ENCODE results near the gene PRODH2. TPM values are rescaled to one million over a fixed set of nuclear protein-coding genes. Genes with fewer than 3 reads are reported as not detected.

The PRODH2 gene
- total RNA-seq, 2 experiments from 2014 or later: not detected

GRCh38 chr19:35860818-35861639 is 48.4 kb upstream of the PRODH2 start:
- H3K27me3 ChIP-seq (ENCODE audit: control insufficient read depth in 1 of 2, insufficient read depth in 2 of 2, low read length in 2 of 2): peaks cover 42 to 54% of the 10 kb centered on the region in 2 experiments
- no peak overlapping the region for H3K4me3 Mint-ChIP-seq
- no peak for ATAC-seq (ENCODE audit: poor library complexity)

GRCh38 chr19:35860436-35860817 is 47.8 kb upstream of the PRODH2 start:
- ChIA-PET POLR2A (no interaction called here), CTCF (no interaction called here)
- H3K27ac ChIP-seq (ENCODE audit: low read depth in 1 of 2, low read length in 2 of 2): no peak overlapping the region
- Mint-ChIP-seq H3K9me3 (no peaks in the 10 kb centered on the region), H3K4me1 (ENCODE audit: low read depth) (peaks cover 5% of the 10 kb centered on the region), H3K36me3 (ENCODE audit: low read depth) (no peaks in the 10 kb centered on the region), H3K4me3 (no peak overlapping the region), H3K27ac (no peak overlapping the region), H3K27me3 (peaks cover 77% of the 10 kb centered on the region)
- peaks cover 24% of the 10 kb centered on the region for H3K4me1 ChIP-seq (ENCODE audit: insufficient read depth, low read length)
- TF ChIP-seq CTCF (IDR thresholded peaks at IDR 0.05): no peak
- intact Hi-C loops (cut with DNase I, micrococcal nuclease): no loop called here
- peaks cover 0 to 32% of the 10 kb centered on the region in 2 experiments for H3K9me3 ChIP-seq (ENCODE audit: control insufficient read depth in 1 of 2, insufficient read depth in 1 of 2, low read length in 2 of 2)
- ATAC-seq (ENCODE audit: poor library complexity) (no peak), DNase-seq (peak in 1 of 14 experiments; percentile 18)
- peaks cover 48 to 57% of the 10 kb centered on the region in 2 experiments for H3K27me3 ChIP-seq (ENCODE audit: control insufficient read depth in 1 of 2, insufficient read depth in 2 of 2, low read length in 2 of 2)
- no peaks in the 10 kb centered on the region for H3K36me3 ChIP-seq (ENCODE audit: insufficient read depth, low read length)
- H3K4me3 ChIP-seq (ENCODE audit: low read length): no peak overlapping the region

More at GRCh38 chr19:35860818-35861639, 48.4 kb upstream of the PRODH2 start:
- no peaks in the 10 kb centered on the region for H3K36me3 ChIP-seq (ENCODE audit: insufficient read depth, low read length)
- no peak overlapping the region for H3K27ac ChIP-seq (ENCODE audit: low read depth in 1 of 2, low read length in 2 of 2)
- no peak overlapping the region for H3K27ac Mint-ChIP-seq
- no peak overlapping the region for H3K4me3 ChIP-seq (ENCODE audit: low read length)
- ChIA-PET POLR2A (no interaction called here), CTCF (no interaction called here)
- intact Hi-C loops (cut with DNase I, micrococcal nuclease): no loop called here
- peaks cover 78% of the 10 kb centered on the region for H3K27me3 Mint-ChIP-seq
- peaks cover 0 to 32% of the 10 kb centered on the region in 2 experiments for H3K9me3 ChIP-seq (ENCODE audit: control insufficient read depth in 1 of 2, insufficient read depth in 1 of 2, low read length in 2 of 2)
- no peaks in the 10 kb centered on the region for H3K36me3 Mint-ChIP-seq (ENCODE audit: low read depth)
- no peaks in the 10 kb centered on the region for H3K9me3 Mint-ChIP-seq
- no peak for DNase-seq
- H3K4me1 Mint-ChIP-seq (ENCODE audit: low read depth): peaks cover 5% of the 10 kb centered on the region
- TF ChIP-seq CTCF (IDR thresholded peaks at IDR 0.05): no peak
- peaks cover 21% of the 10 kb centered on the region for H3K4me1 ChIP-seq (ENCODE audit: insufficient read depth, low read length)

GRCh38 chr19:35859414-35859813 is 46.8 kb upstream of the PRODH2 start:
- no peak for TF ChIP-seq CTCF (IDR thresholded peaks at IDR 0.05)
- peaks cover 5% of the 10 kb centered on the region for H3K4me1 Mint-ChIP-seq (ENCODE audit: low read depth)
- Histone ChIP-seq H3K36me3 (ENCODE audit: insufficient read depth, low read length) (no peaks in the 10 kb centered on the region), H3K9me3 (ENCODE audit: control insufficient read depth in 1 of 2, insufficient read depth in 1 of 2, low read length in 2 of 2) (peaks cover 0 to 32% of the 10 kb centered on the region in 2 experiments), H3K27ac (ENCODE audit: low read depth in 1 of 2, low read length in 2 of 2) (no peak overlapping the region), H3K27me3 (ENCODE audit: control insufficient read depth in 1 of 2, insufficient read depth in 2 of 2, low read length in 2 of 2) (peaks cover 58 to 63% of the 10 kb centered on the region in 2 experiments), H3K4me1 (ENCODE audit: insufficient read depth, low read length) (peaks cover 24% of the 10 kb centered on the region), H3K4me3 (ENCODE audit: low read length) (no peak overlapping the region)
- no peaks in the 10 kb centered on the region for H3K36me3 Mint-ChIP-seq (ENCODE audit: low read depth)
- no peaks in the 10 kb centered on the region for H3K9me3 Mint-ChIP-seq
- H3K27ac Mint-ChIP-seq: no peak overlapping the region
- H3K4me3 Mint-ChIP-seq: no peak overlapping the region
- intact Hi-C loops (cut with DNase I, micrococcal nuclease): no loop called here
- CTCF ChIA-PET: no interaction called here
- peaks cover 81% of the 10 kb centered on the region for H3K27me3 Mint-ChIP-seq
- POLR2A ChIA-PET: no interaction called here
- no peak for DNase-seq
- no peak for ATAC-seq (ENCODE audit: poor library complexity)
